Smooth muscle cell of the umbilical artery (primary cell): ENCODE results near the gene AMN1. TPM values are rescaled to one million over a fixed set of nuclear protein-coding genes. Genes with fewer than 3 reads are reported as not detected.

Experiments used
- total RNA-seq: library from RNA; depleted of rRNA; stranded (reverse); fragments of >200 nt; gene quantifications from 2 replicates; pipeline ENCODE4 v1.2.3, GENCODE V29; 2014

The AMN1 gene
- total RNA-seq = 15.1 and 16.6 TPM in 2 replicates

DNA sequence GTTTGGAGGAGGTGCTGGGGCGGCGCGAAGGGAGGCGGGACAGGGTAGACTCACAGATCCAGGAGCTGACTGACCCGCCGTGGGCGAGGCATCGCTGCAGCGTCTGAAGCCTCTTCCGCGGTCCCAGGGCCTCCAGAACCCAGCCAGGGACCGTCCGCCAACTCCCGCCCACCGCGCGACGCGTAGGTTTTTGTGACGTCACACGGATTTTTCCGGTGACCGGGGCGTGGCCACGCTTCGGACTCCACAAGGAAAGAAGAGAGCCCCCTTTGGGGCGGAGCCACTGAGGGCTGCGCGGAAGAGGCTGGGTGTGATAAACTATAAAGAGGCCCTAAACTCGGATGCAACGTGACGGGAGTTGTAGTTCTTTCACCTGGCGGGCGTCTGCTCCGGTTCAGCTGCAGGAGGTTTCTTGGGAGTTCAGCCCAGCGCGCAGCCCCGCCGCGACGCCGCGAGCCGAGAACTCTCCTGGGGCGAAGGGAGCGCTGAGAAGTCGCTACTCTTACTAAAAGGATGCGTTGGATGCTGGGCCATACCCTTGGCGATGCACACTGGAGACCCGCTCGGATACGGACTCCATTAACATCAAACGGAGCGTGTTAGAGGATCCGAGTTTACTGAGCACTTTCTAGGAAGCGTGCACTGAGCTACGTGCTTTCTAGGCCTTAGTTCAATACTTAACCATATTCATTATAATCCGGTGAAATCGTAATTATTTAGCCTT lies at the start of gene AMN1:
Gene AMN1, minus strand, starts transcription at position 105 of the 724 bp plus-strand sequence. Its CDS starts 13 bp downstream, at position 92.

GRCh38 chr12:31659087-31659942 lies 69.5 kb downstream of the AMN1 start, which contains the start of gene ETFBKMT:
Gene ETFBKMT, plus strand, starts transcription at chr12:31659688. Its CDS starts 2,266 bp downstream, at chr12:31661954.

Other genes starting within 250 kb of the AMN1 start
- gene DENND5B, start 137.9 kb downstream of the AMN1 start, total RNA-seq = 14.6 and 15.7 TPM in 2 replicates
- gene ETFBKMT, start 69.3 kb downstream of the AMN1 start, total RNA-seq = 2.0 and 3.0 TPM in 2 replicates
- 14.8 and 27.4 TPM in 2 replicates for gene RESF1, start 230.4 kb upstream of the AMN1 start, total RNA-seq